NB4 (cell line): ENCODE data around the gene FUT8.

Experiments
- CTCF ChIP-seq: IDR thresholded peaks from one replicate; pipeline ENCODE4 v1.5.1; 2012; ENCODE audit warnings: low read depth, low read length
- POLR2A ChIP-seq: IDR thresholded peaks from 2 replicates; pipeline ENCODE4 v1.6.1; 2011; ENCODE audit warnings: mild to moderate bottlenecking; ENCODE audit not compliant: insufficient read length; ENCODE audit errors: extremely low read depth

GRCh38 chr14:65425885-65426284 is 13.4 kb downstream of the FUT8 start:
- TF ChIP-seq CTCF (no peak), POLR2A (no peak)
